CD14-positive monocyte (primary cell): ENCODE results near the gene TMEM175. TPM values are rescaled to one million over a fixed set of nuclear protein-coding genes. Genes with fewer than 3 reads are reported as not detected.

Experiments
- DNase-seq, 3 donors: peaks; one replicate each; pipeline ENCODE4 v3.0.0-alpha.2; 2011 to 2022
- H2AFZ ChIP-seq: 2 replicates; pipeline ENCODE4 v1.6.0; 2012; ENCODE audit warnings: mild to moderate bottlenecking, low read depth, low read length, inconsistent platforms; ENCODE audit not compliant: insufficient read depth, poor library complexity, severe bottlenecking
- H3K27ac ChIP-seq, 2 donors: 1 replicate in 1 of 2; 2 replicates in 1 of 2; pipeline ENCODE4 v1.5.1; 2012 to 2013; ENCODE audit warnings: low read length in 2 of 2, control low read depth in 1 of 2, inconsistent platforms in 1 of 2, low read depth in 1 of 2, mild to moderate bottlenecking in 1 of 2
- H3K27me3 ChIP-seq, 2 donors: one replicate each; pipeline versions ENCODE4 v1.6.0 to v1.6.1; 2011 to 2013; ENCODE audit warnings: low read length in 2 of 2; ENCODE audit not compliant: control insufficient read depth in 2 of 2, insufficient read depth in 2 of 2
- H3K36me3 ChIP-seq, 2 donors: replicated peaks in 1 of 2; 1 replicate in 1 of 2; 2 replicates in 1 of 2; pipeline versions ENCODE4 v1.5.1 to v1.6.1; 2012 to 2013; ENCODE audit warnings: low read length in 2 of 2, control low read depth in 1 of 2, inconsistent platforms in 1 of 2, mild to moderate bottlenecking in 1 of 2; ENCODE audit not compliant: insufficient read depth in 2 of 2, control insufficient read depth in 1 of 2
- H3K4me1 ChIP-seq, 2 donors: 1 replicate in 1 of 2; 2 replicates in 1 of 2; pipeline versions ENCODE4 v1.5.1 to v1.6.1; 2012 to 2013; ENCODE audit warnings: low read length in 2 of 2, control low read depth in 1 of 2, inconsistent platforms in 1 of 2, mild to moderate bottlenecking in 1 of 2, moderate library complexity in 1 of 2; ENCODE audit not compliant: insufficient read depth in 2 of 2, control insufficient read depth in 1 of 2
- H3K4me2 ChIP-seq: replicated peaks from 2 replicates; pipeline ENCODE3; 2012; ENCODE audit warnings: low read length, moderate library complexity, mild to moderate bottlenecking; ENCODE audit not compliant: poor library complexity, severe bottlenecking; ENCODE audit errors: extremely low read depth
- H3K4me3 ChIP-seq, 3 experiments: fragments of 200-600 bp in 1 of 3; sonication (generic) in 1 of 3; replicated peaks in 1 of 3; 1 replicate in 2 of 3; 2 replicates in 1 of 3; pipeline ENCODE4 v1.5.1; 2011 to 2013; ENCODE audit warnings: low read length in 3 of 3, mild to moderate bottlenecking in 3 of 3, control low read depth in 2 of 3, low read depth in 2 of 3, inconsistent platforms in 1 of 3, moderate library complexity in 1 of 3
- H3K79me2 ChIP-seq: 2 replicates; pipeline ENCODE4 v1.6.0; 2012; ENCODE audit warnings: mild to moderate bottlenecking, control low read depth, inconsistent platforms, low read length, moderate library complexity; ENCODE audit not compliant: insufficient read depth
- H3K9ac ChIP-seq: 2 replicates; pipeline ENCODE4 v1.6.0; 2017; ENCODE audit warnings: low read length, mild to moderate bottlenecking; ENCODE audit not compliant: insufficient read depth, poor library complexity, severe bottlenecking
- H3K9me3 ChIP-seq, 2 donors: replicated peaks in 1 of 2; 1 replicate in 1 of 2; 2 replicates in 1 of 2; pipeline versions ENCODE4 v1.5.1 to v1.6.1; 2012 to 2013; ENCODE audit warnings: low read length in 2 of 2, control low read depth in 1 of 2; ENCODE audit not compliant: control insufficient read depth in 1 of 2, insufficient read depth in 1 of 2
- H4K20me1 ChIP-seq: 2 replicates; pipeline ENCODE4 v1.6.0; 2012; ENCODE audit warnings: mild to moderate bottlenecking, low read length, control low read depth, moderate library complexity; ENCODE audit not compliant: insufficient read depth
- H3K27ac Mint-ChIP-seq, 7 donors: one replicate each; pipeline ENCODE4 v1.8.0; 2020; ENCODE audit warnings: mild to moderate bottlenecking in 7 of 7, mixed read lengths in 7 of 7, moderate library complexity in 6 of 7, inconsistent platforms in 2 of 7
- H3K27me3 Mint-ChIP-seq, 3 donors: one replicate each; pipeline ENCODE4 v1.8.0; 2021 to 2022; ENCODE audit warnings: low read depth in 3 of 3, mild to moderate bottlenecking in 3 of 3, mixed read lengths in 3 of 3, moderate library complexity in 3 of 3, inconsistent platforms in 1 of 3
- H3K36me3 Mint-ChIP-seq, 2 donors: one replicate each; pipeline ENCODE4 v1.8.0; 2020; ENCODE audit warnings: mixed read lengths in 2 of 2, inconsistent platforms in 1 of 2, mild to moderate bottlenecking in 1 of 2
- H3K4me1 Mint-ChIP-seq: one replicate; pipeline ENCODE4 v1.8.0; 2020; ENCODE audit warnings: mild to moderate bottlenecking, mixed read lengths
- H3K4me3 Mint-ChIP-seq, 2 donors: one replicate each; pipeline ENCODE4 v1.8.0; 2020; ENCODE audit warnings: mild to moderate bottlenecking in 2 of 2, mixed read lengths in 2 of 2, moderate library complexity in 1 of 2
- H3K9me3 Mint-ChIP-seq, 7 donors: one replicate each; pipeline ENCODE4 v1.8.0; 2020 to 2022; ENCODE audit warnings: mixed read lengths in 7 of 7, mild to moderate bottlenecking in 6 of 7, moderate library complexity in 6 of 7, inconsistent platforms in 2 of 7
- WGBS: methylation state at CpG from one replicate; pipeline ENCODE4 v1.1.5; 2013; ENCODE audit warnings: missing lambda C conversion rate; ENCODE audit not compliant: insufficient coverage; 5-methylcytosine and 5-hydroxymethylcytosine counted together
- intact Hi-C, 2 donors: fragments of 100-400 bp; cut with micrococcal nuclease; formaldehyde crosslinking; loops; one replicate each; pipeline versions ENCODE4 v1.15.0 to v1.15.1; 2023
- polyA plus RNA-seq, 3 donors: library from polyadenylated mRNA; depleted of rRNA in 1 of 3; unstranded in 2 of 3; stranded (reverse) in 1 of 3; fragments of 300-500 nt in 2 of 3; fragments of >200 nt in 1 of 3; fragmentation: Illumina TruSeq in 2 of 3; gene quantifications; 1 replicate in 2 of 3; 2 replicates in 1 of 3; pipeline ENCODE4 v1.2.3, GENCODE V29; 2012 to 2021
- TF ChIP-seq, protein P1 (sequence below): fragments of 200-600 bp; IDR thresholded peaks from one replicate; pipeline ENCODE4 v1.8.0; 2022; ENCODE audit warnings: antibody characterized with exemption, mild to moderate bottlenecking

TMEM175 gene
- polyA plus RNA-seq, 3 donors = 18.9 to 216 (median 20.7) TPM

DNA sequence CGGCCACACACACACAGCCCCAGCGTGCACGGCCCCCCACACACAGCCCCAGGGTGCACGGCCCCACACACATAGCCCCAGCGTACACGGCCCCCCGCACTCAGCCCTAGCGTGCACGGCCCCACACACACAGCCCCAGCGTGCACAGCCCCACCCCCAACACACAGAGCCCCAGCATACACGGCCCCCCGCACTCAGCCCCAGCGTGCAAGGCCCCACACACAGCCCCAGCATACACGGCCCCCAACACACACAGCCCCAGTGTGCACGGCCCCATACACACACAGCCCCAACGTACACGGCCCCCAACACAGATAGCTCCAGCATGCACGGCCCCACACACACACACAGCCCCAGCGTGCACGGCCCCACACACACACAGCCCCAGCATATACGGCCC is 17.7 kb upstream of the TMEM175 start:
- intact Hi-C loops = no loop called here
- Mint-ChIP-seq H3K4me3 (no peak overlapping the region), H3K36me3 (peaks cover 31 to 45% of the 10 kb centered on the region in 2 donors), H3K27me3 (peaks cover 0 to 2% (median 0%) of the 10 kb centered on the region in 3 donors), H3K9me3 (peaks cover 0 to 3% (median 0%) of the 10 kb centered on the region in 7 donors), H3K4me1 (peaks cover 43% of the 10 kb centered on the region), H3K27ac (peak overlapping the region in 3 of 7 donors; percentile 68 to 79 (median 68))
- no peak for DNase-seq
- peak overlapping the region; percentile 72 for H3K4me2 ChIP-seq
- 90% methylated on average over 14 of the region's 21 CpGs for WGBS
- H3K36me3 ChIP-seq = peaks cover 37 to 41% of the 10 kb centered on the region in 2 donors
- no peak overlapping the region for H2AFZ ChIP-seq
- peaks cover 28 to 30% of the 10 kb centered on the region in 2 donors for H3K4me1 ChIP-seq
- peak overlapping the region in 1 of 3 experiments; percentile 66 for H3K4me3 ChIP-seq
- no peaks in the 10 kb centered on the region for H3K9me3 ChIP-seq
- H4K20me1 ChIP-seq = peaks cover 100% of the 10 kb centered on the region
- H3K27me3 ChIP-seq = no peaks in the 10 kb centered on the region
- peak overlapping the region in 1 of 2 donors; percentile 46 for H3K27ac ChIP-seq
- H3K9ac ChIP-seq = no peak overlapping the region
- TF ChIP-seq, protein P1, sequence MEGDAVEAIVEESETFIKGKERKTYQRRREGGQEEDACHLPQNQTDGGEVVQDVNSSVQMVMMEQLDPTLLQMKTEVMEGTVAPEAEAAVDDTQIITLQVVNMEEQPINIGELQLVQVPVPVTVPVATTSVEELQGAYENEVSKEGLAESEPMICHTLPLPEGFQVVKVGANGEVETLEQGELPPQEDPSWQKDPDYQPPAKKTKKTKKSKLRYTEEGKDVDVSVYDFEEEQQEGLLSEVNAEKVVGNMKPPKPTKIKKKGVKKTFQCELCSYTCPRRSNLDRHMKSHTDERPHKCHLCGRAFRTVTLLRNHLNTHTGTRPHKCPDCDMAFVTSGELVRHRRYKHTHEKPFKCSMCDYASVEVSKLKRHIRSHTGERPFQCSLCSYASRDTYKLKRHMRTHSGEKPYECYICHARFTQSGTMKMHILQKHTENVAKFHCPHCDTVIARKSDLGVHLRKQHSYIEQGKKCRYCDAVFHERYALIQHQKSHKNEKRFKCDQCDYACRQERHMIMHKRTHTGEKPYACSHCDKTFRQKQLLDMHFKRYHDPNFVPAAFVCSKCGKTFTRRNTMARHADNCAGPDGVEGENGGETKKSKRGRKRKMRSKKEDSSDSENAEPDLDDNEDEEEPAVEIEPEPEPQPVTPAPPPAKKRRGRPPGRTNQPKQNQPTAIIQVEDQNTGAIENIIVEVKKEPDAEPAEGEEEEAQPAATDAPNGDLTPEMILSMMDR = no peak
- peaks cover 92% of the 10 kb centered on the region for H3K79me2 ChIP-seq

DNA sequence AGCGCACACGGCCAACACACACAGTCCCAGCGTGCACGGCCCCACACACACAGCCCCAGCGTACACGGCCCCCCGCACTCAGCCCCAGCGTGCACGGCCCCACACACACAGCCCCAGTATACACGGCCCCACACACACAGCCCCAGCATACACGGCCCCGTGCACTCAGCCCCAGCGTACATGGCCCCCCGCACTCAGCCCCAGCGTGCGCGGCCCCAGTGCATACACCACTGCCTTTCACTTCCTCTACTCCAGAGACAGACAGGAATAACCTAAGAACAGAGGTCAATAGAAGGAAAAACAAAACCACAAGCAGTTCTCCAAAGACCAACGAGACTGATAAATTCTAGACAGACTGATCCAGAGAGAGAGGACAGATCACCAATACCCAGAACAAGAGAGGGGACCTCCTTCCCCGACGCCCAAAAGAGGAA is 17.2 kb upstream of the TMEM175 start:
- Histone ChIP-seq H3K9ac (peak overlapping the region; percentile 30), H4K20me1 (peaks cover 100% of the 10 kb centered on the region)

More for the DNA sequence above, 17.2 kb upstream of the TMEM175 start:
- DNase-seq = peak in 2 of 3 donors; percentile 25 to 30
- WGBS = 14% methylated on average over 17 of the region's 20 CpGs
- H3K27ac ChIP-seq = peak overlapping the region; percentile 46 to 68
- H3K9me3 ChIP-seq = no peaks in the 10 kb centered on the region
- H3K9me3 Mint-ChIP-seq = peaks cover 0 to 3% (median 0%) of the 10 kb centered on the region in 7 donors
- peaks cover 92% of the 10 kb centered on the region for H3K79me2 ChIP-seq
- H3K36me3 Mint-ChIP-seq = peaks cover 29 to 42% of the 10 kb centered on the region in 2 donors
- peak overlapping the region; percentile 72 for H3K4me2 ChIP-seq
- intact Hi-C loops = no loop called here
- peak overlapping the region; percentile 11 to 66 (median 24) for H3K4me3 ChIP-seq
- peaks cover 32 to 36% of the 10 kb centered on the region in 2 donors for H3K36me3 ChIP-seq
- TF ChIP-seq, protein P1 = no peak
- H3K4me3 Mint-ChIP-seq = peak overlapping the region; percentile 52 to 92
- H3K4me1 ChIP-seq = peaks cover 33 to 35% of the 10 kb centered on the region in 2 donors
- peaks cover 0 to 2% (median 0%) of the 10 kb centered on the region in 3 donors for H3K27me3 Mint-ChIP-seq
- H3K4me1 Mint-ChIP-seq = peaks cover 49% of the 10 kb centered on the region
- peak overlapping the region; percentile 78 to 92 (median 88) for H3K27ac Mint-ChIP-seq
- no peak overlapping the region for H2AFZ ChIP-seq
- H3K27me3 ChIP-seq = no peaks in the 10 kb centered on the region
